SW480 (cell line): Measurements from ENCODE around the gene NAV1.
"Not testable (repeated sequence)": the region's sequence is repeated elsewhere in the genome, so short reads cannot be mapped to it uniquely, and the experiment has no call there.

Source experiments
- DNase-seq: peaks from one replicate; pipeline ENCODE4 v3.0.0-alpha.2; 2016; ENCODE audit warnings: low spot score

Gene NAV1

DNA sequence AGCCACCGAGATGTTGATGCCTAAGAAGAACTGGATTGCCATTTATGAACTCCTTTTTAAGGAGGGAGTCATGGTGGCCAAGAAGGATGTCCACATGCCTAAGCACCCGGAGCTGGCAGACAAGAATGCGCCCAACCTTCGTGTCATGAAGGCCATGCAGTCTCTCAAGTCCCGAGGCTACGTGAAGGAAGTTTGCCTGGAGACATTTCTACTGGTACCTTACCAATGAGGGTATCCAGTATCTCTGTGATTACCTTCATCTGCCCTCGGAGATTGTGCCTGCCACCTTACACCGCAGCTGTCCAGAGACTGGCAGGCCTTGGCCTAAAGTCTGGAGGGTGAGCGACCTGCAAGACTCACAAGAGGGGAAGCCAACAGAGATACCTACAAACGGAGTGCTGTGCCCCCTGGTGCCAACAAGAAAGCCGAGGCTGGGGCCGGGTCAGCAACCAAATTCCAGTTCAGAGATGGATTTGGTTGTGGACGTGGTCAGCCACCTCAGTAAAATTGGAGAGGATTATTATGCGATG, 18.8 kb upstream of the NAV1 start:
- DNase-seq, result not testable (repeated sequence)

DNA sequence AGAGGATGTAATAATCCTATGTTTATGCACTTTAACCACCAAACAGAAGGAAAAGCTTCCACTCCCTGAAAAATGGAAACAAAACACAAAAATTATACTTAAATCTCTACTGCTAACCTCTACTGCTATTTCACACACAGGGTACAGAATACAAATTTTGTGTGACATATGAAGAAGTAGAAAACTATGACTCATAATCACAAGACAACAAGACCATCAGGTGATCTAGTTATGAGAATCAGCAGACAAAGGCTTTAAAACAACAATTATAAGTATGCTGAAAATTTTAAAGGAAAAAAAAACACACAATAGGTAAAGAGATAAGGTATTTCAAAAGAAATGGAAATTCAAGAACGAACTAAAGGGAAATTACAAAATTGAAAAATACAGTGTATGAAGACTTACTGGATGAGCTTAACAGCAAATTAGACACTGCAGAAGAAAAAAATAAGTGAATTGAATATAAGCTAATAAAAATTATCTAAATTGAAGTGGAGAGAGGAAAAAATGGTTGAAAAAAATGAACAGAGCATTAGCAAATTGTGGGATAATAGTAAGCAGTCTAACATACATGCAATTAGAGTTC, 13.6 kb upstream of the NAV1 start:
- no peak for DNase-seq

GRCh38 chr1:201527879-201528278, 11.0 kb upstream of the NAV1 start:
- DNase-seq, result no peak

- no peak for DNase-seq
Measured at GRCh38 chr1:201528631-201529252, 10.2 kb upstream of the NAV1 start.

GRCh38 chr1:201530741-201531531, 8.0 kb upstream of the NAV1 start:
- no peak for DNase-seq

DNA sequence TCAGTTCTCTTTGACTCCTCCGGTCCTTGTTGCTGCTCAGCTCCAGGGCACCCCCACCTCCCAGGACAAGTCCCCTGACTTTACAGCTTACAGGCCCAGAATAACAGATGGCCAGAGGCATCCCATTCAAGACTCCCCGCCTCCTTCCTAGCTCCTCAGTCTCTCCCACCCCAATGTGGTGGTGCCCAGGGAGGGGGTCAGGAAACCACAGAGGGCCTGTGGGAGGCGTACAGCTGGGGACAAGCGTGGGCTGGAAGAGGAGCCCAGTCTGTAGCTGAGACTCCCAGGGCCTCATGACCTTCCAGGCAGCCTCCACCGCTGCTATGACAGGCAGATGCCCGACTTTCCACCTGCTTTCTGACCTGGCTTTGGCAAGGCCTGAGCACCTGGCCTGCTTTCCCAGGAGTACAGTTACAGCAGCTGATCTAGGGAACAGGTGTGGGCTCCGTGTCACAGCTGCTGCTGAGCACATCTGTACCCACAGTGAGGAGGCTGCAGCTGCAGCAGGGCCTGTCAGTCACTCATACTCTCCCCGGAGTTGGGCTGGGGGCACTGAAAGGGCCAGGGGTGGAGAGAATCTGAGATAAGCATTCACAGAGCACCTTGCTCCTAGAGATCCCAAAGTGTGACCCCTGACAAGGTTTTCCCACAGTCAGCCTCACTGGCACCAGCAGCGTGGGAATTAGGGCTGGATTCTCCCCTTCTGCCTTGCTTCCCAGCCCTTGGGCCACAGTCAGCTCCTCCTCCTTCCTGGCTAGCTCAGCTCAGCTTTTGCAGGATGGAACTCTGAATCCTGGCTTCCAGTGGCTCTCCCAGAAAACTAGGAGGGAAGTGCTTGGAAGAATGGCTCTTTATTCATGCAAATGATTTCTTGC, 7.1 kb upstream of the NAV1 start:
- DNase-seq, result no peak

GRCh38 chr1:201533836-201534235, 5.1 kb upstream of the NAV1 start:
- DNase-seq, result no peak

DNA sequence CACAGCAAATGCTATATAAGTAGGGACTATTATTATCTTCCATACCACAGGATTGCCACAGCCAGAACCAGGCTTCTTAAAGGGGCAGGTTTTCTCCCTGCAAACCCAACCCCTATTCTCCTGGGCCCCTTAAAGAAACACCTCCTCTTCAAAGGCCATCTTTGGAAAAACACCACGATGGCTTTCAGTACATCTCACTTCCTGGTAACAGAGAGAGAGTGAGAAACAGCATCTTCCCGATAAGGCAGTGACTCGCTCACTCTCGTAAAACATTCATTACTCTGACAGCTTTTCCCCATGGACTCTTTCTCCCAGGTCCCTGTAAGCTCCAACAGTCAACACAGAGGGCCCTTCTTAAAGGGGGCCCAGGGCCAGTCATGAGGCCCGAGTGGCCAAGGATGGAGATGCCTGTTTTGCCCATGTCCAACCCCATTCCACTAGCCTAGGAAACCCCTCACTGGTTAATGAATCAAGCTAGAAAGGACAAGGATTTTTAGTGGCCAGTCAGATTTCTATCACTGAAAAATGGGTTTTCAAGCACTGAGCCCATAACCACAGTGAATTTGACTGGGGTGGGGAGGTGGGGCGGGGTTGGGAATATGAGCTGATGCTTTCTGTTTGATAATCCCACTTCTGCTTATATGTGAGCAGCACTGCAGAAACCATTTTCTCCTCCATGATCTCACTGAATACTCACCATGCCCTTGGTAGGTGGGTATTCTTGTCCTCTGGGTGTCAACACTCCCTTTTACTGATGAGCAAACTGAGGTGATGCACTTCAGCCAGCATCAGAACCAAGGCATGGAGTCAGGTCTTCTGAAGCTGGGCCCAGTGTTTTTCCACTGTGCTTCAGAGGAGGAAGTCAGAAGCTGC, 3.6 kb upstream of the NAV1 start:
- no peak for DNase-seq

- DNase-seq, result no peak
Measured at GRCh38 chr1:201535919-201536245, 3.0 kb upstream of the NAV1 start.

DNA sequence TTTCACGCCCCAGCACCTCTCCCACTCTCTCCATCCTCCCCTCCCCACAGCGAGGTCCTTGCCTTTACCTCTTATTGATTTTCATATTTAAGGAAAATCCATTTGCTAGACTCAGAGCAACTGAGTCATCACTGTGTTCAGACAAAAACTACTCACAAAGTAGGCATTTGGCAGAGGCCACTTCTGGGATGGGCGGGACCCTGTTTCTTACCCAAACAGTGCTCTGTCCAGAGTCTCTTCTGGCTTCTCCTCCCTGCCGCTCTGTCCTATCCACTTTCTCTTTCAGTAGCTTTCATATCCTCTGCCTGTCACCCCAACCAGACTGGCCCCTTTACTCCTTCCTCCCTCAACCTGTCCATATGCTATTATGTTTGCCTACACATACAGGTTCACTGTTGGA, 2.4 kb upstream of the NAV1 start:
- DNase-seq, result no peak

DNA sequence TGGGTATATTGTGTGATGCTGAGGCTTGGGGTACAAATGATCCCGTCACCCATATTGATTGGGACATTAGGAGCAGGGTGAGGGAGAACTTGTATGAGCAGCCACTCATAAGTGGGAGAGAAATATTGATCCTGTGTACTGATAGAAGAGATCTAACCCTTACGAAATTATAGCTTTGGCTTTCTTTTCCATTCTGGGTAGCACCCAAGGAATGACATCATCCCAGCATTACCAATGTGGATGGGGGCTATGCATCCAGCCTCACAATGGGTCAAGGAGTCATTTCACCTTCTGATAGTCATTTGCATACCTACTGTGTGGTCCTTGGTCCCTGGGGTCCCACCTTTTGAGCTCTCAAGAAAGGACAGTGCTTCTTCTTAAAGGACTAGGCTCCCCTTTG, 1.9 kb upstream of the NAV1 start:
- no peak for DNase-seq

DNA sequence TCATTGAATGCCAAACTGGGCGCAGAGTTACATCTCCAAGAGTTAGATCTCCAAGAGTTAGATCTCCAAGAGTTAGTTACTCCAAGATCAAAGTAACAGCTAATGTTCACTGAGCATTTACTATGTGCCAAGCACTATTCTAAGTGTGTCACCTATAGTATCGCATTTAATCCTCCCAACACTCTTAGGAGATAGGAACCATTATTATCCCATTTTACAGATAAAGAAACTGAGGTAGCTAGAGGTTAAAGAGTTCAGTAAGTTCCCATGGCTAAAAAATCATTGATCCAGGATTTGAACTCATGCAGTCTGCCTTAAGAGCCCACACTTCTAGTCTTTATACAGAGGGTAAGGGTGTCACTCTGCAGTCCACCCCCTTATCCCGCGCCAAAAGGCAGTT, 1.5 kb upstream of the NAV1 start:
- no peak for DNase-seq

DNA sequence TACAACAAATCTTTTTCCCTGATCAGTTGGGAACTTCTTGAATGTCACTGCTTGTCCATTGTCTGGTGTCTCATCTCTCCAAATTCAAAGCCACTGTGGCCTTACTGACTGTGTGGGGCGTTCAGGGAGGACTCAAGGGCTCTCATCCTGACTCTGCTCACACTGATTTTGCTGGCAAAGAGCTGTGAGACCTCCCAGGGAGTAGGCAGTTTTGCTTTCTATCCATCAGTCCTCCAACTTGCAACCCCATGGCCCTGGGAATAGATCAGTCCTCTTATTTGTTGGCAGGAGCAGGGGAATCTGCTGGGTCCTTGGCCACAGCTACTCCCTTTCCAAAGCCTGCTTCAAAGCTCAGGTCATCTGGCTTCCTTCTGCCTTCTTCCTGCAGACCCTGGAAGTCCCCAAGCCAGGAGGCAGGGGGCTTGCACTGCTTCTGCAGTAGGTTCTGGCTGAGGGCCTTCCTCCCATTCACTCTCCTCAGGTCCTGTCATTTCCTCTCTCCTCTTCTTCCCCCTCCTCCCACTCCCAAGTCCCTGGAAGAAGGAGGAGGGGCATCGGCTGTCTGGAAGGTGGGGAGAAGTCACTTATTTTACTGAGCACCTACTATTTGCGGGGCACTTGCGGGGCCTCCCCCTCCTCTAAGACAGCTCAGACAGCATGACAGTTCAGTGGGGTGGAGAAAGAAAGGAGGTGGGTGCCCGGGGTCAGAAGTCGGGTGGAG, 876 bp upstream of the NAV1 start:
- DNase-seq, result no peak

GRCh38 chr1:201539561-201540431, 869 bp downstream of the NAV1 start:
- peak; percentile 72 for DNase-seq

GRCh38 chr1:201540846-201541735, 2.2 kb downstream of the NAV1 start:
- no peak for DNase-seq

DNA sequence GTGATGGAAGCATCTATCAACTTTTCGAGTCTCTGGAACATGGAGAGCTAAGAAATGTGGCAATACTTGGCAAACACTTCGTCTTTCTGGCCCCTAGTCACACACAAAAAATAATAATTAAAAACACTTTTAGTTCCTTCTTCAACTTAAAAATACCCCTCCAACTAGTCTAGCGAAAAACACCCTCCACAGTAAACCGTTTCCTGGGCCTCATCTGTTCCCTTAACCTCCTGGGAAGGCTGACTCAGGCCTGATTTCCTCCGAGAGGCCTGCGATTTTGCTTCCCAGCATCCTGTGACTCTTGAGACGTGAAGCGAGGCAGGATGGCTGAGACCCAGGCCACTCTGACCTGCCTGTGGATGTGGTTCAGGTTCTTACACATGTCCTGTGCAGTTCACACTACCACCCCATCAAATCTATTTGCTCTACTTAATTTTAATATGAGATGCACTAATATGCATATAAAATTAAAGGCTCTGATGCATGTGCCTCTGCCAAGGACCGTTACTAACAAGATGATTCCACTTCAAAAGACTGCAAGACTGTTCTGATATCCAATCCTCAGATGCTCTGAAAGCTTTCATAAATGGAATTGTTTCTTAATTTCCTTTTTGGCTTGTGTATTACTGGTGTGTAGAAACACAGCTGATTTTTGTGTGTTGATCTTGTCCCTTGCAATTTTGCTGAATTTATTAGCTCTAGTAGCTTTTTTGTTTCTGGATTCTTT, 3.5 kb downstream of the NAV1 start:
- no peak for DNase-seq

DNA sequence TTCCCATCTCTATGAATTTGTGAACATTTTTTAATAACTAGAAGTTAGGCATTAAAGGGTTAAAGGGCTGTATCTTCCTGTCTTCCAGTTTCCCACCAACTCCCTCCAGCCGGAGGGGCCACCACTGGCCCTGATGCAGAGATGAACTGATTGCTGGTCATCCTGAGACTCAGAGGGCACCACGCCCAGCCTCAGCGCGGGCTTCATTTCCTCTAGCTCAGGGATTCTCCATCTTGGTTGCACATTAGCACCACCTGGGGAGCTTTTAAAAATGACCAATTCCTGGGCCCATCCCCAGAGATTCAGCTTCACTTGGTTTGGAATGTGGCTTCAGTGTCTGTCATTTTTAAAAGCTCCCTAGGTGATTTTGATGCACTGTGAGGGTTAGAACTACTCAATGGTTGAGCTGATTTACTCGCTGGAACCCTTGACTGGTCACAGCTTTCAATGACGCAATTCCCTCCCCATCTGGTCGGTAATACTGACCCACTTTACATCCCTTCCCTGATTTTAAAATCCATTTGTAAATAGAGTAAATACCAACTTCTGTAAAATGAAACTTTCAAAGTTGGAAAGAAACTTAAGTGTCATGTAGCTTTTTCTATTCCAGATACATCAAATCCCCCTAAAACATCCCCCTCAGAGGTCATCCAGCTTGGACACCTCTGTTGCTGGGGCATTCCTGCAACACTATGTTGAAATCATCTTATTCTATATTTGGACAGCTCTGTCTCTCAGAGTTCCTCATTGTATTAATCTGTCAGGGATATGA, 5.1 kb downstream of the NAV1 start:
- no peak for DNase-seq
